NCI-H1930 (cell line): ENCODE data around the gene BACH2.
"Not testable (repeated sequence)": the region's sequence is repeated elsewhere in the genome, so short reads cannot be mapped to it uniquely, and the experiment has no call there.

Source experiments
- DNase-seq, 2 experiments: peaks; one replicate each; lab custom pipeline; 2025; lab: John Stamatoyannopoulos, UW

The BACH2 gene

GRCh38 chr6:90124874-90125510 lies 171.7 kb downstream of the BACH2 start:
- no peak for DNase-seq

DNA sequence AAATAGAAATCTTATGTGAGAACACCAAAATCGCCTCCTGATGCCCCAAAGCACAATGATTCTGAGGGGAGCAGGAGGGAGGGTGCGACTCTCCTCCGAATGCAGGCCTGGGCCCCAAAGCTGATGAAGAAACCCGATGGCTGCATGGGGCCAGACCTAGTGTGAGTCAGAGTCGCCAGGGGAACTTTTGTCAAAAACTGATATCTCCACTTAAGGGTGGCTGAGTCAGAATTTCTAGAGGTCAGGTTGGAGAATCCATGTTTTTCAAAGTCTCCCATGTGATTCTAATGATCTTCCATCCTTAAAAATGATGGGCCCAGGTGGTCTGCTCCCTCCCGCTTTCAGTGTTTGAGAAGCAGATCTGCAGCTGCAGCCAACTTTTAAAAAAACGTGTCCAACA lies 172.8 kb downstream of the BACH2 start:
- DNase-seq, result no peak

DNA sequence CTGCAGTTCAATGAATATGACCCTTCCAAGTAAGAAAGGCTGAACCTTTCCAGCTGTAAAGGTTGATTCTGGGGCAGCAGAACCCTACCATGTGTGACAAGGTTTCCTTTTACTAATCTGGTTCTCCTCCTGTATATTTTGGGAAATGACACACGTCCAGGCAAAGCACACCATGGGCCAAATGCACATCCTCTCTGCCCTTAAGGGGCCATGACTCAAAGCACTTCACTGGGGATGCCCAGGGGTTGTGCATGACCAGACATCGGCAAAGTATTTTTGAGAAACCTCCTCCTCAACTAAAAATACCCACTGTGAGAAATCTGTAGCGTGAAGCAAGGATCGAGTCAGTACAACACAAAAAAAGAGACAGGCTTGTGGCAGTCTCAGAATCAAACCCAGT lies 174.7 kb downstream of the BACH2 start:
- no peak for DNase-seq

- DNase-seq, result no peak
Measured at GRCh38 chr6:90120327-90120726, 176.3 kb downstream of the BACH2 start.

DNA sequence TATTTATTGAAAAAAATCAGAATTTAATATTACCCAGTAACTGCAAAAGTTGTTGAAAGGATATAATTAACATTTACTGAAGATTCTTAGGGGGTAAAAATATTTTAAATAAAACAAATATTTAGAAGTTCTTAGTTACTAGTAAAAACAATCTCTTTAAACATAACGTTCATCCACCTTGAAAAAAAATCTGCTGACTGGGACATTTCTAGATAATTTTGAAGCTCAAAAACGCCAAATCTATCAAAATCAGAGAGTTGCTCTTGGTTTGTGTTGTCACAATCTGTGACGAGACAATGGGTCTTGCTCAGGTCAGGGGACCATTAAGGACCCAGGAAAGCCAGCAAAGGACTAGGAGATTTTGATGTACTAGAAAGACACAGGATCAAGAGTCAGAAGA lies 177.0 kb downstream of the BACH2 start:
- no peak for DNase-seq

- no peak for DNase-seq
Measured at GRCh38 chr6:90118581-90118980, 178.1 kb downstream of the BACH2 start.

GRCh38 chr6:90118069-90118468 lies 178.6 kb downstream of the BACH2 start:
- no peak for DNase-seq

- not testable (repeated sequence) for DNase-seq
Measured at GRCh38 chr6:90116126-90116525, 180.5 kb downstream of the BACH2 start.

DNA sequence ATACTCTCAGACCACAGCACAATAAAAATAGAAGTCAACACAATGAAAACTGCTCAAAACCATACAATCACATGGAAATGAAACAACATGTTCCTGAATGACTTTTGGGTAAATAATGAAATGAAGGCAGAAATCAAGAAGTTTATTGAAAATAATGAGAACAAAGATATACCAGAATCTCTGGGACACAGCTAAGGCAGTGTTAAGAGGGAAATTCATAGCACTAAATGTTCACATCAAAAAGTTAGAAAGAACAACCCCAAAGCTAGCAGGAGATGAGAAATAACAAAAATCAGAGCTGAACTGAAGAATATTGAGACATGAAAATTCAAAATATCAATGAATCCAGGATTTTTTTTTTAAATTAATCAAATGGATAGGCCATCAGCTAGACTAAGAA lies 183.3 kb downstream of the BACH2 start:
- DNase-seq, result no peak

DNA sequence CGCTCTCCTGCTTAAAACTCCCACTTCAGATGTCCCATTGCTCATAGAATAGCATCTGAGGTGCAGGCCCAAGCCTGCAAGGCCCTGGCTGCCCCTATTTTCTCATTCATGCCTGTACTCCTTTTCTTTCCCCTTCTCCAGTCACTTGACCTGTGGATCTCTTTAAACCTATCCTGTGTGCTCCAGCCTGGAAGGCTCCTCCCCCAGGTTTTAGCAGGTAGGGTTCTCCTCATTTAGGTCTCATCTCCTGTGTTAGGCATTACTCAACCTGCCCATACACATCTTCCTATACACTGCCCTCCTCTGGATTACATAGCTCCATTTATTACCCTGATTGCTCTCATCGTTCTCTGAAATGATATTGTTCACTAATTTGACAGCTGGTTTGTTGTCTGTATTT lies 185.3 kb downstream of the BACH2 start:
- no peak for DNase-seq

- DNase-seq, result no peak
Measured at GRCh38 chr6:90110971-90111370, 185.7 kb downstream of the BACH2 start.

DNA sequence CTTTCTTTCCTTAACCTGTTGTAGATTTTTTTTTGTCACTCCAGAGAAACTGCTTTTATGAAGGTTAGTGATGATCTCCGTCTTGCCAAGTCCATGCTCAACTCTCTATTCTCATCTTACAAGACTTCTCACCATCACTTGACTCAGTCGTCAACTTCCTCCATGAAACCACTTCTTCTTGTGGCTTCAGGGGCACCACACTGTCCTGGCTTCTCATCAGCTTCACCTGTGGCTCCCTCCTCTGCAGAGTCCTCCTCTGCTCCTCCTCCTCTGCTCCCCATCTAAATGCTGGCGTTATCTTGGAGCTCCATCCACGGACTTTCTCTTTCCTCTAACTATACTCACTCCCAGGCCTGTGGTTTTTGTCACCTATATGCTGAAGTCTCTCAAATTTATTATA lies 187.5 kb downstream of the BACH2 start:
- no peak for DNase-seq

DNA sequence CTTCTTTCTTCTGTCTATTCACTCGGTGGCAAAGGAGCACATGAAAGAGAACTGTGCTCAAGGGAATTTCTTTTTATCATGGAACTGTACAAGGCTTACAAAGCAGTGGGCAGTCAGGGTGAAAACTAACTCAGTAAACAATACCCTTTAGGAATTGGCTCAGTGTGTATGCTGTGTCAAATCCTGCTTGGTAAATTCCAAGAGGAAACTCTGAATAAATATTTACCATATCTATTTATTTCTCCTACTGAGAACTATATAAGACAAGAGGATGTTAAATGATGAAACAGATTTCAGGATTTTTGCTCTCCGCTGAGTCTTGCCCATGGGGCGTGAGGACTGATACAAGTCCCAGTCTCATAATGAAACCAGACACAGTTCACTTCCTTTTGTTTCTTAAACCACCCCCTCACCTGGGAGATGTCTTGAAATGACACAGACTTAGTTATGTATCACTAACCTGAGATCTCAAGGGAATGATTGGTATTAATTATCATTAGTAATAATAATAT lies 188.8 kb downstream of the BACH2 start:
- no peak for DNase-seq

DNA sequence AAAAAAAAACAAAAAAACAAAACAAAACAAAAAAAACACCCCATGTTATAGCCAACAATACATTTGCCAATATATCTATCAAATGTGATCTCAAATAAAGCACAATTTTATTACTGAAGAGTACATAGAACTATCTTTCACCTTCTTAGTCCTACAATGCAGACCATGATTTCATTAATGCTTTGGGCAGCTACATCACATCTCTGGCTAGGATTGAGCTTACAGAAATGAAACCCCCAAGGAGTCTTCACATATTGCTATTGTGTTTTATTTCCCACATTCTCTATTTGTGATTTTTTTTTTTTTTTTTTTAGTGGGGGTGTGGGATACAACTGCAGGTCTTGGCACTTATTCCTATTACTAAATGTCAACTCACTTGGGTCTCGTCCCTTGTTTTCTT lies 189.3 kb downstream of the BACH2 start:
- DNase-seq, result no peak

- DNase-seq, result no peak
Measured at GRCh38 chr6:90106449-90106848, 190.2 kb downstream of the BACH2 start.

GRCh38 chr6:90105506-90106170 lies 191.0 kb downstream of the BACH2 start:
- DNase-seq, result no peak

GRCh38 chr6:90103056-90103800 lies 193.4 kb downstream of the BACH2 start:
- DNase-seq, result no peak

DNA sequence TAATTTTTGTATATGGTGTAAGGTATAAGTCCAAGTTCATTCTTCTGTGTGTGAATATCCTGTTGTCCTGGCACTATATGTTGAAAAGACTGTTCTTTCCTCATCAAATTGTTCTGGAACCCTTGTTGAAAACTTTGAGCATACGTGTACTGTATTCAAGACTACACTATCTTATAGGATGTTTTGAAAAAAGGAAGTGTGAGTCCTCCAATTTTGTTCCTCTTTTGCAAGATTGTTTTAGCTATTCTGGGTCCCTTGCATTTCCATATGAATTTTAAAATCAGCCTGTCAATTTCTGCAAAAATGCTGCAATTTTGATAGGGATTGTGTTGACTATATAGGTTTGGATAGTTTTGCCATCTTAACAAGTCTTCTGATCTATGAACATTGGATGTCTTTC lies 195.2 kb downstream of the BACH2 start:
- DNase-seq, result no peak

GRCh38 chr6:90100059-90100665 lies 196.5 kb downstream of the BACH2 start:
- no peak for DNase-seq

- no peak for DNase-seq
Measured at GRCh38 chr6:90098627-90099026, 198.0 kb downstream of the BACH2 start.

- no peak for DNase-seq
Measured at GRCh38 chr6:90098001-90098531, 198.6 kb downstream of the BACH2 start.

DNA sequence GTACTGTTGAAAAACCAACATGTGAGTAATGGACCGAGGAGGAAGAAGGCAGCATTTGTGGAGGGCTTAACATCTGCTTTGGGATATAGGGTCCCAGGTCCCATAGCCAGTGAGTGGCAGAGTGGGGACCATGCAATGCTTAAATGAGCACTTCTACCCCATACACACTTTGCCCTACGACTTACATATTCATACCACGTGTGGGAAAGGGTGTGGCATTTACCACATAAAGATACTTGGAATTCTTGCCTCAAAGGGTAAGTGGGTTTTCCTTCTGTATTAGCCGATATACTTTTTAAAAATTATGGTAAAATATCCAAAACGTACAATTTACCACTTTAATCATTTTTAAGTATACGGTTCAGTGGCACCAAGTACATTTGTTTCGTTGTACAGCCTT lies 199.3 kb downstream of the BACH2 start:
- DNase-seq, result no peak
